ENCODE results near the gene F7.

The F7 gene

GRCh38 chr13:113088691-113089020, 16.9 kb upstream of the F7 start:
- Mint-ChIP-seq H3K4me1 (ENCODE audit: low read depth) (no peaks in the 10 kb centered on the region), H3K27ac (no peak overlapping the region), H3K9me3 (no peaks in the 10 kb centered on the region), H3K4me3 (no peak overlapping the region), H3K36me3 (ENCODE audit: low read depth) (no peaks in the 10 kb centered on the region), H3K27me3 (no peaks in the 10 kb centered on the region)

- no peaks in the 10 kb centered on the region for H3K27me3 Mint-ChIP-seq
- no peak overlapping the region for H3K27ac Mint-ChIP-seq
- H3K36me3 Mint-ChIP-seq (ENCODE audit: low read depth), result no peaks in the 10 kb centered on the region
- H3K4me3 Mint-ChIP-seq, result no peak overlapping the region
- no peaks in the 10 kb centered on the region for H3K4me1 Mint-ChIP-seq (ENCODE audit: low read depth)
- no peaks in the 10 kb centered on the region for H3K9me3 Mint-ChIP-seq
Measured at GRCh38 chr13:113089693-113090414, 15.7 kb upstream of the F7 start.

- H3K27me3 Mint-ChIP-seq, result no peaks in the 10 kb centered on the region
- no peaks in the 10 kb centered on the region for H3K4me1 Mint-ChIP-seq (ENCODE audit: low read depth)
- no peaks in the 10 kb centered on the region for H3K36me3 Mint-ChIP-seq (ENCODE audit: low read depth)
- H3K27ac Mint-ChIP-seq, result no peak overlapping the region
- H3K9me3 Mint-ChIP-seq, result no peaks in the 10 kb centered on the region
- H3K4me3 Mint-ChIP-seq, result no peak overlapping the region
Measured at GRCh38 chr13:113090415-113090770, 15.2 kb upstream of the F7 start.

GRCh38 chr13:113090806-113091205, 14.8 kb upstream of the F7 start:
- no peaks in the 10 kb centered on the region for H3K4me1 Mint-ChIP-seq (ENCODE audit: low read depth)
- H3K27me3 Mint-ChIP-seq, result no peaks in the 10 kb centered on the region
- H3K9me3 Mint-ChIP-seq, result no peaks in the 10 kb centered on the region
- no peaks in the 10 kb centered on the region for H3K36me3 Mint-ChIP-seq (ENCODE audit: low read depth)
- no peak overlapping the region for H3K27ac Mint-ChIP-seq
- H3K4me3 Mint-ChIP-seq, result no peak overlapping the region

- Mint-ChIP-seq H3K27me3 (no peaks in the 10 kb centered on the region), H3K36me3 (ENCODE audit: low read depth) (no peaks in the 10 kb centered on the region), H3K4me1 (ENCODE audit: low read depth) (no peaks in the 10 kb centered on the region), H3K27ac (no peak overlapping the region), H3K4me3 (no peak overlapping the region), H3K9me3 (no peaks in the 10 kb centered on the region)
Measured at GRCh38 chr13:113091211-113091771, 14.3 kb upstream of the F7 start.

- H3K36me3 Mint-ChIP-seq (ENCODE audit: low read depth), result no peaks in the 10 kb centered on the region
- H3K4me3 Mint-ChIP-seq, result no peak overlapping the region
- H3K9me3 Mint-ChIP-seq, result no peaks in the 10 kb centered on the region
- no peaks in the 10 kb centered on the region for H3K27me3 Mint-ChIP-seq
- H3K27ac Mint-ChIP-seq, result no peak overlapping the region
- no peaks in the 10 kb centered on the region for H3K4me1 Mint-ChIP-seq (ENCODE audit: low read depth)
Measured at GRCh38 chr13:113091891-113092775, 13.5 kb upstream of the F7 start.

- Mint-ChIP-seq H3K4me1 (ENCODE audit: low read depth) (no peaks in the 10 kb centered on the region), H3K9me3 (no peaks in the 10 kb centered on the region), H3K27me3 (no peaks in the 10 kb centered on the region), H3K36me3 (ENCODE audit: low read depth) (no peaks in the 10 kb centered on the region), H3K27ac (no peak overlapping the region), H3K4me3 (no peak overlapping the region)
Measured at GRCh38 chr13:113092776-113093579, 12.6 kb upstream of the F7 start.

- Mint-ChIP-seq H3K9me3 (no peaks in the 10 kb centered on the region), H3K27ac (no peak overlapping the region), H3K4me3 (no peak overlapping the region), H3K4me1 (ENCODE audit: low read depth) (no peaks in the 10 kb centered on the region), H3K36me3 (ENCODE audit: low read depth) (no peaks in the 10 kb centered on the region), H3K27me3 (no peaks in the 10 kb centered on the region)
Measured at GRCh38 chr13:113093580-113094409, 11.8 kb upstream of the F7 start.

- H3K27ac Mint-ChIP-seq, result no peak overlapping the region
- H3K4me3 Mint-ChIP-seq, result no peak overlapping the region
- no peaks in the 10 kb centered on the region for H3K9me3 Mint-ChIP-seq
- H3K4me1 Mint-ChIP-seq (ENCODE audit: low read depth), result no peaks in the 10 kb centered on the region
- no peaks in the 10 kb centered on the region for H3K36me3 Mint-ChIP-seq (ENCODE audit: low read depth)
- no peaks in the 10 kb centered on the region for H3K27me3 Mint-ChIP-seq
Measured at GRCh38 chr13:113094410-113094800, 11.2 kb upstream of the F7 start.

- H3K36me3 Mint-ChIP-seq (ENCODE audit: low read depth), result no peaks in the 10 kb centered on the region
- no peaks in the 10 kb centered on the region for H3K27me3 Mint-ChIP-seq
- H3K4me3 Mint-ChIP-seq, result no peak overlapping the region
- no peaks in the 10 kb centered on the region for H3K4me1 Mint-ChIP-seq (ENCODE audit: low read depth)
- H3K27ac Mint-ChIP-seq, result no peak overlapping the region
- no peaks in the 10 kb centered on the region for H3K9me3 Mint-ChIP-seq
Measured at GRCh38 chr13:113095146-113096051, 10.2 kb upstream of the F7 start.

GRCh38 chr13:113096052-113096744, 9.4 kb upstream of the F7 start:
- Mint-ChIP-seq H3K27me3 (no peaks in the 10 kb centered on the region), H3K4me3 (no peak overlapping the region)

GRCh38 chr13:113096745-113097305, 8.8 kb upstream of the F7 start:
- Mint-ChIP-seq H3K9me3 (no peaks in the 10 kb centered on the region), H3K27me3 (no peaks in the 10 kb centered on the region), H3K27ac (no peak overlapping the region), H3K4me3 (no peak overlapping the region), H3K4me1 (ENCODE audit: low read depth) (no peaks in the 10 kb centered on the region), H3K36me3 (ENCODE audit: low read depth) (no peaks in the 10 kb centered on the region)

More at GRCh38 chr13:113096052-113096744, 9.4 kb upstream of the F7 start:
- H3K27ac Mint-ChIP-seq, result no peak overlapping the region
- no peaks in the 10 kb centered on the region for H3K4me1 Mint-ChIP-seq (ENCODE audit: low read depth)
- H3K36me3 Mint-ChIP-seq (ENCODE audit: low read depth), result no peaks in the 10 kb centered on the region
- H3K9me3 Mint-ChIP-seq, result no peaks in the 10 kb centered on the region

GRCh38 chr13:113097651-113098050, 7.9 kb upstream of the F7 start:
- Mint-ChIP-seq H3K4me3 (no peak overlapping the region), H3K27ac (no peak overlapping the region), H3K4me1 (ENCODE audit: low read depth) (no peaks in the 10 kb centered on the region), H3K27me3 (no peaks in the 10 kb centered on the region), H3K9me3 (no peaks in the 10 kb centered on the region), H3K36me3 (ENCODE audit: low read depth) (no peaks in the 10 kb centered on the region)
